HG03159 (cell line): Measurements from ENCODE around the gene WNT10A.

Experiments
- ATAC-seq: cut with Tn5 transposase; IDR thresholded peaks from one replicate; pipeline ENCODE4 v1.9.1; 2021; ENCODE audit warnings: mild to moderate bottlenecking, moderate library complexity; ENCODE audit not compliant: unreplicated experiment

WNT10A gene

GRCh38 chr2:218857371-218858137 lies 23.1 kb upstream of the WNT10A start:
- no peak for ATAC-seq

GRCh38 chr2:218858138-218858445 lies 22.6 kb upstream of the WNT10A start:
- ATAC-seq = no peak

- no peak for ATAC-seq
These were observed 21.7 kb upstream of the WNT10A start for GRCh38 chr2:218858671-218859555.

- no peak for ATAC-seq
These were observed 21.1 kb upstream of the WNT10A start, which contains the start of gene WNT6 for GRCh38 chr2:218859556-218859987. TSS of gene WNT6 (plus strand) at chr2:218859805. CDS start at chr2:218860038, 233 bp downstream.

- no peak for ATAC-seq
These were observed 20.4 kb upstream of the WNT10A start for GRCh38 chr2:218859988-218860831.

- ATAC-seq = no peak
These were observed 19.7 kb upstream of the WNT10A start for GRCh38 chr2:218860950-218861381.

GRCh38 chr2:218861645-218862318 lies 18.9 kb upstream of the WNT10A start:
- no peak for ATAC-seq

GRCh38 chr2:218863021-218863520 lies 17.6 kb upstream of the WNT10A start:
- ATAC-seq = no peak

GRCh38 chr2:218865396-218865795 lies 15.3 kb upstream of the WNT10A start:
- ATAC-seq = no peak

- ATAC-seq = no peak
These were observed 14.7 kb upstream of the WNT10A start for GRCh38 chr2:218865999-218866398.

- ATAC-seq = no peak
These were observed 12.8 kb upstream of the WNT10A start for GRCh38 chr2:218867900-218868299.

GRCh38 chr2:218869064-218869463 lies 11.6 kb upstream of the WNT10A start:
- ATAC-seq = no peak

- ATAC-seq = no peak
These were observed 9.7 kb upstream of the WNT10A start for GRCh38 chr2:218870984-218871344.

- no peak for ATAC-seq
These were observed 9.0 kb upstream of the WNT10A start for GRCh38 chr2:218871345-218872302.

- ATAC-seq = no peak
These were observed 7.8 kb upstream of the WNT10A start for GRCh38 chr2:218872645-218873358.

GRCh38 chr2:218873359-218874194 lies 7.1 kb upstream of the WNT10A start:
- ATAC-seq = no peak

GRCh38 chr2:218875692-218876246 lies 4.9 kb upstream of the WNT10A start:
- no peak for ATAC-seq
